ENCODE measurements around the gene OR5AU1.

DNA sequence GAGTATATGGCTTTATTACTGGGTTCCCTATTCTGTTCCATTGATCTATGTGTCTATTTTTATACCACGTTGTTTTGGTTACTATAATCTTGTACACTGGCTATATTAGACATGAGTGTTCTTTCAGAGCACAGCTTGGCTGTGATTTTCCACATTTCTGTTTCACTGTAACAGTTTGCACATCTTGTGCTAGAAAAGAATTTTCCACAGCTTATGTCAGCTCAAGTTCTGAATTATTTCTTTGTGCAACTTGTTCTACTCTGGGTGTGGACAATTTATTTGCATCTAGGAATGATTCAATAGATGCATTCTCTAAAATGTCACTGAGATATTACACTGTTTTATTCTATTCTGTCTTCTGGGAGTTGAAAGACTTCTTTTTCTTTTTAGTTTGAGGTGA is 28.4 kb upstream of the OR5AU1 start:
- TF ChIP-seq CTCF (IDR thresholded peaks at IDR 0.05): no peak
- no peak for TF ChIP-seq EZH2 (IDR thresholded peaks at IDR 0.05)

Data from neural progenitor cell (in vitro differentiated cells).